22Rv1 (cell line): ENCODE data around the gene PNRC1.

Experiments used
- CTCF ChIP-seq: fragments of 450-650 bp; IDR thresholded peaks from 2 replicates; pipeline ENCODE4 v1.5.1; 2017; ENCODE audit warnings: mild to moderate bottlenecking
- ZFX ChIP-seq: fragments of 450-650 bp; IDR thresholded peaks from 2 replicates; pipeline ENCODE4 v1.6.1; 2017; ENCODE audit warnings: antibody characterized with exemption, borderline replicate concordance

- no peak for TF ChIP-seq CTCF
- TF ChIP-seq ZFX: no peak
Measured at GRCh38 chr6:89048288-89048923, 32.1 kb upstream of the PNRC1 start.
